Measurements from ENCODE around the gene MCCC2.
"Not testable (repeated sequence)": the region's sequence is repeated elsewhere in the genome, so short reads cannot be mapped to it uniquely, and the experiment has no call there.

Gene MCCC2

DNA sequence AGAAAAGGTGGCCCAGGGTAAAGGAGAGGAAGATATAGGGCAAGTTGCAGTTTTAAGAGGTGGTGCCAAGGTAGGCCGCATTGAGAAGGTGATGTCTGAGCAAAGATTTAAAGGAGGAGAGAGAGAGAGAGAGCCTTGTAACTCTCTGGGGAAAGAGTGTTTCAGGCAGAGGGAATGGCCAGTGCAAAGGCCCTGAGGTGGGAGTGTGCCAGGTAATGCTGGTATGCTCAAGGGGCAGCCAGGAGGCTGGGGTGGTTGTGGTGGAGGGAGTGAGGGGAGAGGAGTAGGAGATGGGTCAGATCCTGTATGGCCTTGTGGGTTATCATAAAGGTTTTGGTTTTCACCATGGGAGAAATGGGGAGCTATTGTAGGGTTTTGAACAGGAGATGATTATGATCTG, 9.9 kb downstream of the MCCC2 start:
- DNase-seq (ENCODE audit: low read depth, low spot score): no peak

DNA sequence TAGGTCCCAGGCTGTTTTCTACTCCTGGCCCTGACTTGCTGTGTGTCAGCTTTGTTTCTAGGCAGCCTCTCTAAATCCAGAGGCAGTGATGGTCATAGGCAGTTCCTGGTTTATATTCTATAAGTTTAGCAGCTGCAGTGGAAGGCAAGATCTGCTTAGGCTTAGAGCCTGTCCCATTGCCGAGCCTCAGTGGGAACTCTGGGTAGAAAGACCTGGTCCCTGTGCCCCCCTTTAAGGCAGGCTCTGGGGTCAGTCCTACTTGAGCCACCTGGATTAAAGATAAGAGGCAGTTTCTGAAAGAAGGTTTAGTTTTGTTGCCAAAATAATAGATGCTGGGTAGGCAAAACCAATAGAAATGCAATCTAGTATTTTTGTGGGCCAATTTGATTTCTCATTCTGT, 13.6 kb downstream of the MCCC2 start:
- DNase-seq (ENCODE audit: low read depth, low spot score): no peak

DNA sequence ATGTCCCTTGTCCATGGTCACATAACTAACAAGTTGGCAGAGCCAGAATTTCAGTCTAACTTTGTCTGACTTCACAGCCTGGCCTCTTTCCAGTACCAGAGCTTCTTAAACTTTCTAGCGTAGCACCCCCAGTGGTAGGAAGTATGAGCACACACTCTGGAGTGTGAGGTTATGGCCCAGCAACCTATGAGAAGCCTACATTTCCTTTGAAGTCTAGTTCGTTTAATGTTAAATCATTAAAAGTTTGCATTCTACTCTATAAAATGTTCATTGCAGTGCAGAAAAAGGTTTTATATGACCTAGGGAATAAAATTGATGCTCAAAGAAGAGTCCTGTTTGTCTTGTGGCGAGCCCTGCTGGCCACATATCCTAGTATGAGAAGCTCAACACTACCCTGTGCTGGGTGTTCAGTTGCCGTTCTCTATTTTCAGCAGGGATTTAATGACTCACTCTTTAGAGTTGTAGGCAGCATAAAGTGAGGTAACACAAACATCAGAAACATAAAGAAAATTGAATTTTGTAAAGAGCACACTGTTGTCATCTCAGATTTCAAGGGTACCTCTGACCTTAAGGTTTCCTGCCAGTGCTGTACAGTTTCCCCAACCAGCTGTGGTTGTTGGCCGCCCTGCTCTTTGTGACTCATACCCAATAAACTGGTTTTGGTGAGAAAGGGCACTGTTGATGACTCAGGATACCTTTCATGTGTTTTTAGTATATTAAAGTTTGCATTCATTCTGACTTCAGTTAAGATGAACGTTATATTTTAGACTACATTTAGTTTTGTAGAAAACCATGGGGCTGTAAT, 14.3 kb downstream of the MCCC2 start:
- DNase-seq (ENCODE audit: low read depth, low spot score): peak; percentile 96

DNA sequence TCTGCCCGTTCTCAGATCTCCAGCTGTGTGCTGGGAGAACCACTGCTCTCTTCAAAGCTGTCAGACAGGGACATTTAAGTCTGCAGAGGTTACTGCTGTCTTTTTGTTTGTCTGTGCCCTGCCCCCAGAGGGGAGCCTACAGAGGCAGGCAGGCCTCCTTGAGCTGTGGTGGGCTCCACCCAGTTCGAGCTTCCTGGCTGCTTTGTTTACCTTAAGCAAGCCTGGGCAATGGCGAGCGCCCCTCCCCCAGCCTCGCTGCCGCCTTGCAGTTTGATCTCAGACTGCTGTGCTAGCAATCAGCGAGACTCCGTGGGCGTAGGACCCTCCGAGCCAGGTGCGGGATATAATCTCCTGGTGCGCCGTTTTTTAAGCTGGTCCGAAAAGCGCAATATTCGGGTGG, 22.8 kb downstream of the MCCC2 start:
- not testable (repeated sequence) for DNase-seq (ENCODE audit: low read depth, low spot score)

DNA sequence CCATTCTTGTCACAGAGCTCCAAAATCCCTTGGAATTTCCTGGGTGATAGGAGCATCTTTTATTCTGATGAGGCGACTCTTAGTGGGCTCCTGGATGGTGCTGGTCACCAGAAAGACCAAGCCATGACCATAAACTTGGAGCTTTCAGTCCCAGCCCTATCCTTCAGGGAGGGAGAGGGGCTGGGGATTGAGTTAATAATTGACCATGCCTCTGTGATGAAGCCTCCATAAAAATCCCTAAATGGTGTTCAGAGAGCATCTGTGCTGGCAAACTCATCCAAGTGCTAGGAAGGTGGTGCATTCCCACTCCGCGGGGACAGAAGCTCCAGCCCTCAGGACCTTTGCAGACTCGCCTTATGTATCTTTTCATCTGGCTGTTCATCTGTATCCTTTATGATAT, 28.7 kb downstream of the MCCC2 start:
- no peak for DNase-seq (ENCODE audit: low read depth, low spot score)

DNA sequence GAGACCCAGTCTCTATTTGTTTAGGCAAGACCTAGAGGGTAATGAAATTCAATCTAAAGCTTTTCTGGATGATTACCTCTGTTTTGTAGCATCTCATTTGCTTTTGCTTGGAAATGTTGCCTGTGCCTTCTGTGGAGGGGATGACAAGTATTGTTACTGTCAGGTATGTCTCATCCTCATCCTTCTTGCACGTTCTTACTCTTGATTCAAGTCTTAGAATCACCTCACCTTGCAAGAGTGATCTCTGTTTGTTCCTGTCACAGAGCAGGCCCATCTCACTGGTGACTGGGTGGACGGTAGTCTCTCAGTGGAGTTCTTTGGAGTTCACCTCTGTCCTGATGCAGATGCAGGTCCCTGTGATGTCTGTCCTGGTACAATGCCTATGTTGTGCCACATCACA, 33.5 kb downstream of the MCCC2 start:
- DNase-seq (ENCODE audit: low read depth, low spot score): no peak

DNA sequence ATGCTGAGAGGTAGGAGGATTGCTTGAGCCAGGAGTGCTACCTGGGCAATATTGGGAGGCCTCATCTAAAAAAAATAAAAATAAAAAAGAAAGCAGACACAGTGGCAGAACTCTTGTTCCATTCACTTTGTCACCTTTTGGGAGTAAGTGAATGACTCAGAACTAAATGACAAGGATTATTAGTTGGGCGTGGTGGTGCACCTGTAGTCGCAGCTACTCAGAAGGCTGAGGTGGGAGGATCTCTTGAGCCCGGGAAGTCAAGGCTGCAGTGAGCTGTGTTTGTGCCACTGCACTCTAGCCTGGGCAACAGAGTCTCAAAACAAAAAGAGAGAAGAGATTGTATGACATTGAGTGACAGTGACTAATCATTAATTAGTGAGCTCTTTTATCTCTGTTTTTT, 34.1 kb downstream of the MCCC2 start:
- DNase-seq (ENCODE audit: low read depth, low spot score): no peak

DNA sequence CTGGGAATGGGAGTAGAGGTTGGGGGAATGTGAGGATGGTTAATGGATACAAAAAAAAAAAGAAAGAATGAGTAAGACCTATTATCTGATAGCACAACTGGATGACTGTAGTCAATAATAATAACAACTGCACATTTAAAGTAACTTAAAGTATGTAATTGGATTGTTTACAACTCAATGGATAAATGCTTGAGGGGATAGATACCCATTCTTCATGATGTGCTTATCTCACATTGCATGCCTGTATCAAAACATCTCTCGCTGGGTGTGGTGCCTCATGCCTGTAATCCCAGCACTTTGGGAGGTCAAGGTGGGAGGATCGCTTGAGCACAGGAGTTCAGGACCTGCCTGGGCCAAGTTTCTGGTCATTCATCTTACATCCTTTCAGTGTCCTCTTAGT, 34.6 kb downstream of the MCCC2 start:
- no peak for DNase-seq (ENCODE audit: low read depth, low spot score)

DNA sequence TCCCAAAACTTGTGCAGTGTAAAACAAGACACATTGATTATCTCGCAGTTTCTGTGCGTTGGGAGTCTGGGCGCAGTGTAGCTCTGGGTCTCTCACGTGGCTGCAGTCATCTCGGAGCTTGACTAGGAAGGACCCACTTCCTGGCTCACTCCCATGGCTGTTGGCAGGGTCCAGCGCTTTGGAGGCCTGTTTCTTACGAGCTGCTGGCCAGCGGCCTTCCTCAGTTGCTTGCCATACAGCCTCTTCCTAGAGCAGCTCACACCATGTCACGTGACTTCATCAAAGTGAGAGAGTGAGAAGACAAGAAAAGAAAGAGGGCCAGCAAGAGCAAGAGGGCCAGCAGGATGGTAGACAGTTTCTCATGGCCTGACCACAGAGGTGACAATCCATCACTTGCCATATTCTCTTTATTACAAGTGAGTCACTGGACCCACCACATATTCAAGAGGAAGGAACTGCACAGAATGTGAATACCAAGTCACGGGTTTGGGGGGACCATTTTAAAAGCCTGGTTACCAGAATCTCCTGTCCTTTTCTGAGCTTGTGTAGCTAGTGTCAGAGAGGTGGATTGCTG, 36.2 kb downstream of the MCCC2 start:
- DNase-seq (ENCODE audit: low read depth, low spot score): no peak

DNA sequence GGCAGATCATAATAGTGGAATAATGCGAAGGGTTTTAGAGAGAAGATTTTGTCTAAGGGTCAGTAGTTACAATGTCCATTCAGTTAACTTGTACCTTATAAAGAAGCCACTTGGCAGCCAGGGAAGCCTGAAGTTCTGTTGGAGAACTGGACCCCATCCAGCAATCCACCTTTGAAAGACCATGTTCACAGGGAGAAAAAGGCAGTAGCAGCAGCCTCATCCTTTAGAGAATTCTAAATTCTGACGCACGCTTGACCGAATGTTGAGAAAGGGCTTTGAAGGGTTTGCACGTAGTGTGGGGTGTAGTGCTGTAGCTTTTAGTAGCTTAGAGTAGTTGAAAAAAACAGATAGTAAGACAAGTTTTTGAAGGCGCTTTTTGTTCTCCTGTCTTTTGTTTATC, 42.8 kb downstream of the MCCC2 start:
- no peak for DNase-seq (ENCODE audit: low read depth, low spot score)

DNA sequence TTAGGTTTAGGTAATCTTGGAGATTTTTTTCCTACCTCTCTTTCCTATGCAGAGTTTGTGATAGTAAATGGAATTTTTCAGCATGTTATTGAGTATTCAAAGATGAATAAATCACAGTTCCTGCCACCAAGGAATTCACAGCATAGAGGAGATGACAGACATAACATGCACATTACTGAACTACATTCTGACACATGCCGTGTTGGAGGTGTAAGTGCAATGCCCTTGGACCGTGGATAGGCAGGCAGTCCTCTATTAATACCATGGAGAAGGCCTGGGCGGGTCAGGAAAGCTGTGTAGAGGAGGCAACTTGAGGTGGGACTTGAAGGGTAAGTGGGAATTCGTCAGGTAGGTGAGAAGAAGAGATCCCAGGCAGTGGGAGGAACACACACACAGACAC, 43.9 kb downstream of the MCCC2 start:
- no peak for DNase-seq (ENCODE audit: low read depth, low spot score)

DNA sequence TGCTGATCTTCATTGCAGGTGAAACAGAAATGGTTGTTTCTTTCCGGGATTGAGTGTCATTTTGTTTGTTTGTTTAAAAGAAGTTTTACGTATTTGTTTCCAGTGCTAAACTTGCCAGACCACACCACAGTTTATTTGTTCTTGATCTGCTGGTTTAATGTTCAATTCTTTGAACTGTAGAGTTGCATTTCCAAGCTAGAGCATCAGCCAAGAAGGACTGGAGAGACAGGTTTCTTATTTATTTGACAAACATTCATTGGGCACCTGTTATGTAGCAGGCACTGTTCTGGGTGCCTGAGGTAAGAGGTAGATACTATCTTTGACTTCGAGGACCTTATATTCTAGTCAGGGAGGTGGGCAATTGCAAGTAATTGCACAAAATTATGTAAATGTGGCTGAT, 45.0 kb downstream of the MCCC2 start:
- DNase-seq (ENCODE audit: low read depth, low spot score): no peak

DNA sequence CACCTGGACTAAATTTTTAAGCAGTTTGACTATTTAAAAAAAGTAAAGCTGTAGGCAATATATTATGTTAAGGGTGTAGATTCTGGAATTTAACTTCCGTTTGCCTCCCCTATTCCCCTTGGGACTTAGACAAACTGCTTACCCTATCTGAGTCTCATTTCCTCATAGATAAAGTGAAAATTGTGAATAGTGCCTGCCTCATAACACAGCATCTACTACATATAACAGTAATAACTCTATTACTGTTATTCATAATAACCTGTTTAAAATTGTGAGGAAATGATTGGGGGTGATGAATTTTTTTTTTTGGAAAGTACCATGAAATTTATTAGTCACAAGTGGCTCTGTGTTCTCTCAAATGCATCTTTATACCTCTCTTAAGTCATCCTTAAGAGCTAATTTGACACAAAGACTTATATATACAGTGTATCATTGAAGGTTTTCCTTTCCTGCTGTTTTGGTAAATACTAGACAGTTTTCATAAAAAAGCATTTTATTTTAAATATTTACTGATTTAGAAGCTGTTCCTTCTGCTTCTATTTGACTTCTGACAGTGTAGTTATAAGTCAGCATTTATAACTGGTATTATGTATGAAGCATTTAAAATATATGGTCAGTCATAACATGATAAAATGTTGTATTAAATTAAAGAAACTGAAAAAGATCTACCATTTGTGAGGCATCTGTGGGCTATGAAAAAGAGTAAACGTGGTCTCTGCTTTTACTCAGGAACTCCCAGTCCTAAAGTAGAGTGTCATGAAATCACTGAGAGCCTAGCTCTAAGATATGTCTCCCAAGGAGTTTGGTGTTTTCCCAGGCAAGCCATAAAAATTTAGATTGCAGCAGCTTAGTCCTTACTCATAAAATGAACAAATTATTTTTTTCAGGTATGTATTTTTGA, 46.4 kb downstream of the MCCC2 start:
- no peak for DNase-seq (ENCODE audit: low read depth, low spot score)

DNA sequence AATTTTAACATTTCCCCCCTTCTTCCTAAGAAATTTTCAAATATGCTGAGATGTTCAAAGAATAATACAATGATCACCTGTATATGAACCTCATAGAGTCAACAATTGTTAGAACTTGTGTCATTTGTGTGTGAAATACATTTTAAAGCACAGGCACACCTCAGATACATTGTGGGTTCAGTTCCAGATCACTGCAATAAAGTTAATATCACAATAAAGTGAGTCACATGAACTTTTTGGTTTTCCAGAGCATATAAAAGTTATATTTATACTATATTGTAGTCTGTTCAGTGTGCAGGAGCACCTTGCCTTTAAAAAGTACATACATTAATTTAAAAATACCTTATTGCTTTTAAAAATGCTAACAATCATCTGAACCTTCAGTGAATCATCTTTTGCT, 50.0 kb downstream of the MCCC2 start:
- no peak for DNase-seq (ENCODE audit: low read depth, low spot score)

DNA sequence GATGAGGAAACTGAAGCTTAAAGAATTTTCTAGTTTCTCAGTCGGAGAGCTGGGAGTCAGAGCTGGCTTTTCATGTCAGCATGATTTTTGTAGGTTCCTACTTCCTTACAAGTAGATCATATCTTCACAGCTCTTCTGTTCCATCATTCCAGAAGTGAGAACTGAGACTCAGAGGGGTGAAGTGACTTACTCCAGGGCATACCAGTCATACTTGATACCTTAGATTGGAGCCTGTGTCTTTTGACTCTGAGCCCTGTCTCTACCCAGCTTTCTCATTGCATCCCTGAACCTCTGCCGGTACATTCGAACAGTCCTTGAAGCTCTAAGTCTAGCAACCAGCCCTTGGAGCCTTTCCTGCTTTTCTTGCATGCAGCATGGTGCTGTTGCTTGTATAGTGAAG, 53.3 kb downstream of the MCCC2 start:
- DNase-seq (ENCODE audit: low read depth, low spot score): no peak

DNA sequence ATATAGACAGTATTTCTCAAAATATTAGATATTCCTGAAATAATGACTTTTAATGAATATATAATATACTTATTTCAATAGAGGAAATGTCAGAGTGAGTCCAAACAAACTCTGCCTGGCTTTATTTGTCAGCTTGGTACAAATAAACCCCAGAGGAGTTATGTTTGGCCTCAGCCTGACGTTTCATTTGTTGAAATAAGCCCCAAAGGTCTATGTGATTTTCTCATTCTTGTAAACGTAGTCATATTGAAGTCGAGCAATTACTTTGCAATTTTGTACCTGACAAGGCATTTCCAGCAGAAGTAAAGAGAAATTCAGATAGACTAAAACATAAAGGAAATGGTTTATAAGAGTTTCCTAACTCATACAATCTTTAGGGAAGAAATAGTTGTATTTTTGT, 57.9 kb downstream of the MCCC2 start:
- no peak for DNase-seq (ENCODE audit: low read depth, low spot score)

DNA sequence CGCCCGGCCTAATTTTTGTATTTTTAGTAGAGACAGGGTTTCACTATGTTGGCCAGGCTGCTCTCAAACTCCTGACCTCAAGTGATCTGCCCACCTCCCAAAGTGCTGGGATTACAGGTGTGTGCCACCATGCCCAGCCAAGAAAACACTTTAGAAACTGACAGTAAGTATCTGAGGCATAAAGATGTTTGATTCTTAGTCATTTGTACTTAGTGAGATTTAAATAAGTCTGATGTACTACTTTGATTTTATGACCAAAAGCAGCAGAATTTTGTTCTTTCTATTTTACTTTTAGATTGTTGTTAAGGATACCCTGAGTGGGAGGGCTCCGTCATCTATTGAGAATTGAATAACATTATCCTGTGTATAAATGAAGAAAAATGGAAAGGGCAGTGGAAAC, 63.8 kb downstream of the MCCC2 start:
- not testable (repeated sequence) for DNase-seq (ENCODE audit: low read depth, low spot score)

DNA sequence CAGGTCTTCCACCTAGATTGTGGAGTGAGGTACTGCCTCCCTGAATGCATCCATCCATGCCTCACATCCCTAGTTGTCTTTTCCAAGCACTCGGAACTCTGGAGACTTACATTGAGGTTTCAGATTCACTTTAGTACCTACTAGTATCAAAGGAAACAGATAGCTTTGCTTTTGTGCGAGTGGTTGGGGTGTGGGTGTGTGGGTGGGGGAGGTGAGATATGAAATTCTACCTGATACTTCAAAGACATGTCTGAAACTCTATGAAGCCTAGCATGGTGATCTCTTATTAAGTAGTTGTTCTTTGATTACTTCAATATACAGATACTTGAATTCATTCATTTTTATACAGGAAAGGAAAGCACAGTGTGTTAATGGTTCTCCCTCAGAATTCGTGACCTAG, 64.4 kb downstream of the MCCC2 start:
- DNase-seq (ENCODE audit: low read depth, low spot score): no peak

DNA sequence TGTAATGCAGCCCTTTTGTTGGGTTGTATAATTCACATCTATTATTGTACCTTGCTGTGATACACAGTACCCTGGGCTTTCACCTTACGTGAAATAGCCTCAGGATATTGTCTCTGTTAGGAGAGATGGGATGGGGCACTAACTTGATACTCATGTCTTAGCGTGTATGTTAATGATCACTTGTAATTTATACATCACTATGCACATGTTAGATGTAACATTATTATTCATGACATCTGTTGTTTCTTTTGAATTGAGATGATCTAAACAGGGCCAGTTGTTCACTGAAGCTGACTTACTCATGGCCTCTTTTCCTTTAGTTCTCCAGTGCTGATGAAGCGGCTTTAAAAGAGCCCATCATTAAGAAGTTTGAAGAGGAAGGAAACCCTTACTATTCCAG, 65.2 kb downstream of the MCCC2 start:
- DNase-seq (ENCODE audit: low read depth, low spot score): no peak

DNA sequence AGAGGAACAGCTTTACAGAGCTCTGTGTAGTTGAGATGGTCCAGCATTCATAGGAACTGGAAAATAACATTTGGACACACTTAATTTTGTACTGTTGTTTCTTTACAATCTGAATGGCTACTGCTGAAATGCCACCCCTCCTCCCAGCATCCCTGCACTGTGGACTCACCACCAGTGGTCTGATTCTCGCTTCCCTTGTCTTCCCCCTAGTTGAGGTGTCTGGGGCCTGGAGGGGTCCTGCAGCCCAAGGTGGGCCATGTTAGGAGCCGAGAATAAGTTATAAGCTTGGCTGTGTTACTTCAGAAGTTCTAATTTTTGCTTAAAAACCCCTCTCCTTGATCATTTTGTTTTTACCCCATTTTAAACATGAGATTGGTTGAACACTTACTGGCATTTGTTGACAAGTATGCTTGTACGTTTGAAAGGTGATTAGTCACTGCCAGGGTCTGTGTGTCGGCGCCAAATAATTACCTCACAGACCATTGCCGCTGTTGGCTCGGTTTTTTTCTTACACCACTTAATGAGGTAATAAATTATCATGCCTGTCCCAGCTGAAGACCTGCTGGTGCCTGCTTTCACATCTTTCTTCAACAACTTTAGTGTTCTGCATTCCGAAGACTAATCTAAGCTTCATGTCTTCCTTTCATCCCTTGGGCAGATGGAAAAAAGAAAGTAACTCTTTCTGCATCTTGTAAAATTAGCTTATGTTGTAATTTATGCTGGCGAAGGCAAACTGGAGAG, 65.8 kb downstream of the MCCC2 start:
- no peak for DNase-seq (ENCODE audit: low read depth, low spot score)

DNA sequence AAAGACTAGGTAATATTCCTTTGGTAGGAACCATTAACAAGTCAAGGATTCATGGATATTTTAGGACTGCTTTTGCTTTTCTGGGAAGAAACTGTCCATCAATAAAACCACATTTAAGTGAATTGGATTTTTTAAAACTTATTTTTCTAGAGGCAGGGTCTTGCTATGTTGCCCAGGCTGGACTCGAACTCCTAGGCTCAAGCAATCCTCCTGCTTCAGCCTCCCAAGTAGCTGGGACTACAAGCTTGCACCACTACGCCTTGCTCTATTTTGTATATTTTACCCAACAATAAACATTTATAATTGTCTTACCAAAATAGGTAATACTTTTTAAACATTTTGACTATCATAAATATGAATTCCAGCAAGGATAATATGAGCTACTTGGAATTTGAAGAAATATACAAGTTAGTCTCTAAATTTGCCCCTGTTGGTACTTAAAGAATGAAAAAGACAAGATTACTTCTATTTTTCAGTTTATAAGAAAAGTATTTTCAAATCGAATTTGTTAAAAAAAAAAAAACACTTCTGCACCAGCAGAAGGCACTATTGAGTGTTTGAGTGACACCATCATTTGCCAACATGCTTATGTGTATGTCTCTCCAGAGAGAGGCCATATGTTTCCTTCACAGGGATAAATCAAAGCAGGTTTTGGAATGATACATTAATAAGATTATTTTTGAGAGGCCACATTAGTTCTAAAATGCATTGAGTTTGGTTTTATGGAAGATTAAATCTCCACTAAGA, 71.9 kb downstream of the MCCC2 start:
- DNase-seq (ENCODE audit: low read depth, low spot score): no peak
